ENCODE measurements around the gene LIPA.
A peak's percentile ranks its signal among the peaks of the same experiment; 100 is the strongest.

LIPA gene

GRCh38 chr10:89251409-89252224, at the start of gene LIPA:
LIPA (minus strand) TSS chr10:89251775; CDS start chr10:89247648, 4,127 bp downstream.
- Histone ChIP-seq H3K9me3 (ENCODE audit: insufficient read depth, low read depth, low read length) (no peaks in the 10 kb centered on the region; the same call in 1 of the 2 replicates), H4K20me1 (ENCODE audit: insufficient read depth, low read length, poor library complexity, severe bottlenecking) (no peaks in the 10 kb centered on the region), H3K79me2 (ENCODE audit: insufficient read depth, low read length) (peaks cover 12% of the 10 kb centered on the region; the same call in 1 of the 2 replicates), H3K9me2 (replicated peaks; ENCODE audit: low read depth, low read length) (no peaks in the 10 kb centered on the region), H2AFZ (ENCODE audit: low read length) (peak within 1 kb of the TSS; percentile 92), H3K4me2 (ENCODE audit: low read depth, low read length, poor library complexity, severe bottlenecking) (peak within 1 kb of the TSS; percentile 97), H3K36me3 (ENCODE audit: insufficient read depth, low read length) (no peaks in the 10 kb centered on the region), H3K4me3 (ENCODE audit: low read length, poor library complexity, severe bottlenecking) (peak within 1 kb of the TSS; percentile 88), H3F3A (ENCODE audit: low read depth) (no peaks in the 10 kb centered on the region), H3K4me1 (ENCODE audit: insufficient read depth, low read length, poor library complexity, severe bottlenecking) (peaks cover 23% of the 10 kb centered on the region), H3K9ac (ENCODE audit: low read depth, low read length, poor library complexity, severe bottlenecking) (peak within 1 kb of the TSS; percentile 82), H3K27me3 (ENCODE audit: insufficient read depth, low read length, poor library complexity, severe bottlenecking) (no peaks in the 10 kb centered on the region)
- no peak for TF ChIP-seq CTCF (conservative IDR thresholded peaks at IDR 0.05; ENCODE audit: low read length)
- no peak for TF ChIP-seq EZH2phosphoT487 (IDR thresholded peaks at IDR 0.05; ENCODE audit: borderline replicate concordance)

DNA sequence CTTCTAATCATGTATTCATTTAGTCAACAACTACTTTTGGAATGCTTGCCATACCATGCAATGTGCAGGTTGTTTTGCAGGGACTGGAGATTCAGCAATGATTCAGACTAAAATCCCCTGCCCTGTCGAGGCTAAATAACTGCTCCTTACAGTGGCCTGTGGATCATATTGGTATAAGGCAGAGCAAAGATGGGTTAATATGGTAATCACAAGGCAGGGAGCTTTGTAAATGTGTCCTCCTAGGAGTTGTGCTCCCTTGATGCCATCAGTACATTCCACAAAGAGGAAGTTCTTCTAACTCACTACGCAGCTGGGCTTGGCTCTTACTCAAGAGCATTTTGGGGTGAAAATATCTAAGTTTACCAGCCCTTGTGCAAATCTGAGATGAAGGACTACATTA, 49.7 kb upstream of the LIPA start:
- Histone ChIP-seq H3K9ac (ENCODE audit: low read depth, low read length, poor library complexity, severe bottlenecking) (peak overlapping the region; percentile 79), H3K4me3 (ENCODE audit: low read length, poor library complexity, severe bottlenecking) (peak overlapping the region; percentile 78)
- TF ChIP-seq EZH2phosphoT487 (IDR thresholded peaks at IDR 0.05; ENCODE audit: borderline replicate concordance) (no peak), CTCF (conservative IDR thresholded peaks at IDR 0.05; ENCODE audit: low read length) (no peak)

GRCh38 chr10:89299031-89299430, 47.5 kb upstream of the LIPA start:
- Histone ChIP-seq H3K9me3 (ENCODE audit: insufficient read depth, low read depth, low read length) (peaks cover 4% of the 10 kb centered on the region; the same call in 1 of the 2 replicates), H3K79me2 (ENCODE audit: insufficient read depth, low read length) (0 out of 2 replicates have a peak, but pooled peaks cover 15% of the 10 kb centered on the region), H3K36me3 (ENCODE audit: insufficient read depth, low read length) (no peaks in the 10 kb centered on the region), H3K9me2 (replicated peaks; ENCODE audit: low read depth, low read length) (no peaks in the 10 kb centered on the region), H4K20me1 (ENCODE audit: insufficient read depth, low read length, poor library complexity, severe bottlenecking) (no peaks in the 10 kb centered on the region), H3K27me3 (ENCODE audit: insufficient read depth, low read length, poor library complexity, severe bottlenecking) (no peaks in the 10 kb centered on the region), H2AFZ (ENCODE audit: low read length) (no peak overlapping the region), H3K4me1 (ENCODE audit: insufficient read depth, low read length, poor library complexity, severe bottlenecking) (peaks cover 22% of the 10 kb centered on the region), H3K9ac (ENCODE audit: low read depth, low read length, poor library complexity, severe bottlenecking) (no peak overlapping the region), H3K4me3 (ENCODE audit: low read length, poor library complexity, severe bottlenecking) (no peak overlapping the region), H3F3A (ENCODE audit: low read depth) (no peaks in the 10 kb centered on the region), H3K4me2 (ENCODE audit: low read depth, low read length, poor library complexity, severe bottlenecking) (no peak overlapping the region)
- TF ChIP-seq CTCF (conservative IDR thresholded peaks at IDR 0.05; ENCODE audit: low read length) (no peak), EZH2phosphoT487 (IDR thresholded peaks at IDR 0.05; ENCODE audit: borderline replicate concordance) (no peak)

More for the DNA sequence above, 49.7 kb upstream of the LIPA start:
- Histone ChIP-seq H3K9me3 (ENCODE audit: insufficient read depth, low read depth, low read length) (peaks cover 4% of the 10 kb centered on the region; the same call in 1 of the 2 replicates), H3K27me3 (ENCODE audit: insufficient read depth, low read length, poor library complexity, severe bottlenecking) (no peaks in the 10 kb centered on the region), H3F3A (ENCODE audit: low read depth) (no peaks in the 10 kb centered on the region), H3K4me1 (ENCODE audit: insufficient read depth, low read length, poor library complexity, severe bottlenecking) (peaks cover 22% of the 10 kb centered on the region), H3K4me2 (ENCODE audit: low read depth, low read length, poor library complexity, severe bottlenecking) (peak overlapping the region; percentile 77), H4K20me1 (ENCODE audit: insufficient read depth, low read length, poor library complexity, severe bottlenecking) (no peaks in the 10 kb centered on the region), H3K79me2 (ENCODE audit: insufficient read depth, low read length) (0 out of 2 replicates have a peak, but pooled peaks cover 17% of the 10 kb centered on the region), H3K36me3 (ENCODE audit: insufficient read depth, low read length) (no peaks in the 10 kb centered on the region), H3K9me2 (replicated peaks; ENCODE audit: low read depth, low read length) (no peaks in the 10 kb centered on the region), H2AFZ (ENCODE audit: low read length) (peak overlapping the region; percentile 91)

Data from Loucy (cell line).